MM.1S (cell line): ENCODE results near the gene RNASET2.

Source experiments
- DNase-seq: peaks from one replicate; pipeline ENCODE4 v3.0.0-alpha.2; 2015
- H2AFZ ChIP-seq: fragments of 300-600 bp; sonication (generic); 2 replicates; pipeline ENCODE4 v1.6.0; 2016; ENCODE audit warnings: antibody characterized with exemption, low read length
- H3F3A ChIP-seq: fragments of 300-600 bp; sonication (generic); 2 replicates; pipeline ENCODE4 v1.6.1; 2016; ENCODE audit warnings: mild to moderate bottlenecking, antibody characterized with exemption, low read length, moderate library complexity, mixed read lengths; ENCODE audit not compliant: insufficient read depth
- H3K27ac ChIP-seq: fragments of 300-600 bp; sonication (generic); 2 replicates; pipeline ENCODE4 v1.5.1; 2016; ENCODE audit warnings: mild to moderate bottlenecking, low read length
- H3K27me3 ChIP-seq: fragments of 300-600 bp; sonication (generic); replicated peaks from 2 replicates; pipeline ENCODE4 v1.6.0; 2016; ENCODE audit warnings: low read length; ENCODE audit not compliant: insufficient read depth
- H3K36me3 ChIP-seq: fragments of 300-600 bp; sonication (generic); replicated peaks from 2 replicates; pipeline ENCODE4 v1.6.1; 2016; ENCODE audit warnings: mild to moderate bottlenecking, low read length, mixed read lengths; ENCODE audit not compliant: insufficient read depth
- H3K4me1 ChIP-seq: fragments of 300-600 bp; sonication (generic); 2 replicates; pipeline ENCODE4 v1.6.1; 2016; ENCODE audit warnings: low read length, mixed read lengths
- H3K4me2 ChIP-seq: fragments of 300-600 bp; sonication (generic); 2 replicates; pipeline ENCODE4 v1.6.0; 2016; ENCODE audit warnings: low read depth, low read length
- H3K4me3 ChIP-seq: fragments of 300-600 bp; sonication (generic); 2 replicates; pipeline ENCODE4 v1.5.1; 2016; ENCODE audit warnings: low read length, mixed read lengths
- H3K79me2 ChIP-seq: fragments of 300-600 bp; sonication (generic); 2 replicates; pipeline ENCODE4 v1.6.1; 2016; ENCODE audit warnings: mixed run types, low read length, mixed read lengths
- H3K9ac ChIP-seq: fragments of 300-600 bp; sonication (generic); 2 replicates; pipeline ENCODE4 v1.6.1; 2016; ENCODE audit warnings: low read length, mixed read lengths
- H3K9me2 ChIP-seq: fragments of 300-600 bp; sonication (generic); replicated peaks from 2 replicates; pipeline ENCODE4 v1.6.1; 2016; ENCODE audit warnings: mild to moderate bottlenecking, low read length, mixed read lengths; ENCODE audit not compliant: insufficient read depth
- H3K9me3 ChIP-seq: fragments of 300-600 bp; sonication (generic); replicated peaks from 2 replicates; pipeline ENCODE4 v1.6.1; 2016; ENCODE audit warnings: mild to moderate bottlenecking, low read length, mixed read lengths; ENCODE audit not compliant: insufficient read depth
- H4K20me1 ChIP-seq: fragments of 300-600 bp; sonication (generic); 2 replicates; pipeline ENCODE4 v1.6.1; 2016; ENCODE audit warnings: mild to moderate bottlenecking, low read length, moderate library complexity, mixed read lengths; ENCODE audit not compliant: insufficient read depth
- EZH2 ChIP-seq: fragments of 300-600 bp; sonication (generic); optimal IDR thresholded peaks from 2 replicates; pipeline ENCODE3; 2017; ENCODE audit warnings: low read depth, mild to moderate bottlenecking, antibody characterized with exemption, low read length, mixed read lengths
- EZH2phosphoT487 ChIP-seq: fragments of 300-600 bp; sonication (generic); IDR thresholded peaks from 2 replicates; pipeline ENCODE4 v1.6.1; 2018; ENCODE audit warnings: antibody characterized with exemption, low read length
- TF ChIP-seq, protein P1 (sequence below): fragments of 300-600 bp; sonication (generic); IDR thresholded peaks from 2 replicates; pipeline ENCODE4 v1.5.1; 2016; ENCODE audit warnings: antibody characterized with exemption, low read length, mixed read lengths

The RNASET2 gene

DNA sequence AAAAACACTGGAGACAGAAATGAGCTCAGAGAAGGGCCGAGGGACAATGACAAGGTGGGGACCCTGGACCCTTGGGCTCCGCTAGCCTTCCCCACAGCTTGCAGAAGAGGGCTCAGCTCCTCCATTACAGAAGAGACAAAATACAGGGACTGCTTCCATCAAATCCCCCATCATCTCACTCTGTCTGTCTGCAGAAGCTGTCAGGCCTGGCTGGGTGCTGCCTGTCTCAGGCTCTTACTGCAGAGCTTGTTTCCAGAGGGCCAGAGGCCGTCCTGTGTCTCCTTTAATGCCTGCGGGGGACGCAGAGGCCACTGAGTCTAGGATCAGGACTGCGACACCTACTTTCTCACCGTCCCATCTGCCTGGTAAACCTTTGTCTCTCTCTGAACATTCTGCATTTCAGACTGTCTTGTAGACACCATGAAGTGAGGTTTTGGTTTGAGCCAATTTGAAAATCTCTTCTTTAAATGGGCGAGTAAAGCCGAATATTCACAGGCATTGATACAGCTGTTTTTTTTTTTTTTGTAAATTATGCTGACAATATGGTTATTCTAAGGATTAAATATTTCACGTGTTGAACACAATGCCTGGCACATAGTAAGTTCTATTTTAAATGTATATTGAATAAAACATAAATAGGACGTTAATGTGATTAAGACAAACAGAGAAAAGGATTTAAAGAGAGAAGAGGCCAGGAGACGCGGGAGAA, 28.3 kb downstream of the RNASET2 start:
- Histone ChIP-seq H3K79me2 (no peaks in the 10 kb centered on the region), H3K4me3 (no peak overlapping the region), H4K20me1 (no peaks in the 10 kb centered on the region), H2AFZ (no peak overlapping the region), H3K9me2 (no peaks in the 10 kb centered on the region), H3K4me1 (no peaks in the 10 kb centered on the region), H3K9me3 (no peaks in the 10 kb centered on the region), H3K36me3 (no peaks in the 10 kb centered on the region), H3K9ac (no peak overlapping the region), H3F3A (no peaks in the 10 kb centered on the region), H3K27me3 (no peaks in the 10 kb centered on the region), H3K4me2 (no peak overlapping the region), H3K27ac (no peak overlapping the region)
- no peak for DNase-seq
- TF ChIP-seq, protein P1, sequence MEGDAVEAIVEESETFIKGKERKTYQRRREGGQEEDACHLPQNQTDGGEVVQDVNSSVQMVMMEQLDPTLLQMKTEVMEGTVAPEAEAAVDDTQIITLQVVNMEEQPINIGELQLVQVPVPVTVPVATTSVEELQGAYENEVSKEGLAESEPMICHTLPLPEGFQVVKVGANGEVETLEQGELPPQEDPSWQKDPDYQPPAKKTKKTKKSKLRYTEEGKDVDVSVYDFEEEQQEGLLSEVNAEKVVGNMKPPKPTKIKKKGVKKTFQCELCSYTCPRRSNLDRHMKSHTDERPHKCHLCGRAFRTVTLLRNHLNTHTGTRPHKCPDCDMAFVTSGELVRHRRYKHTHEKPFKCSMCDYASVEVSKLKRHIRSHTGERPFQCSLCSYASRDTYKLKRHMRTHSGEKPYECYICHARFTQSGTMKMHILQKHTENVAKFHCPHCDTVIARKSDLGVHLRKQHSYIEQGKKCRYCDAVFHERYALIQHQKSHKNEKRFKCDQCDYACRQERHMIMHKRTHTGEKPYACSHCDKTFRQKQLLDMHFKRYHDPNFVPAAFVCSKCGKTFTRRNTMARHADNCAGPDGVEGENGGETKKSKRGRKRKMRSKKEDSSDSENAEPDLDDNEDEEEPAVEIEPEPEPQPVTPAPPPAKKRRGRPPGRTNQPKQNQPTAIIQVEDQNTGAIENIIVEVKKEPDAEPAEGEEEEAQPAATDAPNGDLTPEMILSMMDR: no peak
- no peak for TF ChIP-seq EZH2
- no peak for TF ChIP-seq EZH2phosphoT487

DNA sequence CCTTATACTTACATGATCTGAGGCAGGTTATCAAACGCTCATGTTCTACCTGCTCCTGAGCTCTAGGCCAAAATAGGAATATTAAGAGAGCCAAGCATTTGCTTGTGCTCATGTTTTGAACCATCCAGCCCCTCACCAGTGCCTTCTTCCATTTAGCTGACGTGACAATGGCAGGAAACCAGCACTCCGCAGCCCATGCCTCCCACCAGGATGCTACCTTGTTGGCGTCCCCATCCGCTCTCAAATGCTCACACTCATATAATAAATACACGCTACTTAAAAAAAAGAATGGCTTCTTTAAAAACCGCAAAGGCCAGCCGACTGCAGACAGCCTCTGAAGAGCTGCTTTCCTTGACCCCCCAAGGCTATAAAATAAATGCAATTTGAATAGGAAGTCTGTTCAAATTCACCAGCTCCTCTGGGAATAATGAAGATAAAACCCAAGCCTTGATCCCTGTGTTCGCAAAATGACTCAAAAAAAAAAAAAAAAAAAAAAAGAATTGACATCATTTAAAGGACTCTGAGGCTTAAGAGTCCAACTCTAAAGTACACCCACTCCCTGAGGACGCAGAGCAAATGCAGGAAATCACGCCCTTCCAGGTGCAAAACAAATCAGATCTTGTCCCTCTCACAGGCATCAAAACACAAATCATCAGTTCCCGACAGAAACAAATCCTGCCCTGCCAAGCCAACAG, 29.0 kb downstream of the RNASET2 start:
- H3K4me2 ChIP-seq: no peak overlapping the region
- no peak overlapping the region for H3K27ac ChIP-seq
- H3F3A ChIP-seq: no peaks in the 10 kb centered on the region
- H3K4me3 ChIP-seq: no peak overlapping the region
- no peaks in the 10 kb centered on the region for H3K36me3 ChIP-seq
- no peak overlapping the region for H3K9ac ChIP-seq
- no peaks in the 10 kb centered on the region for H4K20me1 ChIP-seq
- no peak overlapping the region for H2AFZ ChIP-seq
- H3K4me1 ChIP-seq: no peaks in the 10 kb centered on the region
- DNase-seq: no peak
- H3K27me3 ChIP-seq: no peaks in the 10 kb centered on the region
- no peaks in the 10 kb centered on the region for H3K9me2 ChIP-seq
- H3K9me3 ChIP-seq: no peaks in the 10 kb centered on the region
- TF ChIP-seq EZH2 (no peak), EZH2phosphoT487 (no peak)
- TF ChIP-seq, protein P1: no peak
- H3K79me2 ChIP-seq: no peaks in the 10 kb centered on the region

DNA sequence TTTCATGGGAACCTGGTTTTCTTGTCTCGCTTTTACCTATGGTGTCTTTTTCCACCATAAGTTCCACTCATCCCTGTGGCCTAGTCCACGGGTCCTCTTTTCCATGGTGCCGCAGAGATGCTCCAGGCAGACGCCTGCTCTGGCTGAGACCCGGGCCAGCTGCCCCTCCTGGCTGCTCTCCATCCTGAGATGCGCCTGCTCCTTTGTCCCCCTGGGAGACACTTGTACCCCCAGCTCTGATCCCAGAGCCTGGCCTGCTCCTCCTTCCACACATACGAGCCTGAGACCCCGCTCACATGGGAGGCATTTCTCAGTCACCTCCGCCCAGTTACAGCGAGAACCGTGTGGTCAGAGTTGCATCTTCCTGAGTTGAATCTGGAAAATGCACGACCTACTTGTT, 29.6 kb downstream of the RNASET2 start:
- no peaks in the 10 kb centered on the region for H3K27me3 ChIP-seq
- H2AFZ ChIP-seq: no peak overlapping the region
- no peak overlapping the region for H3K9ac ChIP-seq
- no peaks in the 10 kb centered on the region for H3K9me3 ChIP-seq
- H3K27ac ChIP-seq: no peak overlapping the region
- H3K4me2 ChIP-seq: no peak overlapping the region
- no peaks in the 10 kb centered on the region for H3F3A ChIP-seq
- H4K20me1 ChIP-seq: no peaks in the 10 kb centered on the region
- H3K79me2 ChIP-seq: no peaks in the 10 kb centered on the region
- H3K9me2 ChIP-seq: no peaks in the 10 kb centered on the region
- TF ChIP-seq EZH2phosphoT487 (no peak), EZH2 (no peak)
- TF ChIP-seq, protein P1: no peak
- H3K4me1 ChIP-seq: no peaks in the 10 kb centered on the region
- no peak overlapping the region for H3K4me3 ChIP-seq
- no peaks in the 10 kb centered on the region for H3K36me3 ChIP-seq
- no peak for DNase-seq
